WTC11 (cell line): ENCODE data around the gene EDARADD. TPM values are rescaled to one million over a fixed set of nuclear protein-coding genes. Genes with fewer than 3 reads are reported as not detected.
A peak's percentile ranks its signal among the peaks of the same experiment; 100 is the strongest.

Experiments
- ATAC-seq: fragments of 200-7000 bp; cut with Tn5 transposase; 2 replicates; pipeline ENCODE4 v1.10.0; 2021; ENCODE audit warnings: mild to moderate bottlenecking, moderate library complexity
- CTCF ChIA-PET: fragments of 300-600 bp; sonication (Branson Sonifier 250); formaldehyde crosslinking; loops from one replicate; lab custom pipeline; 2021; ENCODE audit warnings: antibody characterized with exemption; lab: Charles Lee
- POLR2A ChIA-PET: fragments of 350-600 bp; sonication (Branson Sonifier 250); formaldehyde crosslinking; loops from one replicate; lab custom pipeline; 2021; ENCODE audit warnings: antibody characterized with exemption; lab: Charles Lee
- DNase-seq: peaks from one replicate; pipeline ENCODE4 v3.0.0; 2021; ENCODE audit warnings: low spot score
- H3K27ac Mint-ChIP-seq: 2 replicates; pipeline ENCODE4 v1.8.0; 2021; ENCODE audit warnings: mixed read lengths
- H3K27me3 Mint-ChIP-seq: 2 replicates; pipeline ENCODE4 v1.8.0; 2021; ENCODE audit warnings: low read depth, mild to moderate bottlenecking, moderate library complexity, mixed read lengths
- H3K36me3 Mint-ChIP-seq: 2 replicates; pipeline ENCODE4 v1.8.0; 2021; ENCODE audit warnings: mixed read lengths
- H3K4me1 Mint-ChIP-seq: 2 replicates; pipeline ENCODE4 v1.8.0; 2022; ENCODE audit warnings: mixed read lengths
- H3K4me3 Mint-ChIP-seq: 2 replicates; pipeline ENCODE4 v1.8.0; 2021; ENCODE audit warnings: mild to moderate bottlenecking, moderate library complexity, mixed read lengths
- H3K9me3 Mint-ChIP-seq: 2 replicates; pipeline ENCODE4 v1.8.0; 2021; ENCODE audit warnings: mixed read lengths
- CTCF ChIP-seq: fragments of 200-600 bp; IDR thresholded peaks from 2 replicates; pipeline ENCODE4 v1.8.0; 2022; ENCODE audit warnings: antibody characterized with exemption
- ELF4 ChIP-seq: sonication (generic); formaldehyde crosslinking; IDR thresholded peaks from 2 replicates; pipeline ENCODE4 v1.8.1; 2022; ENCODE audit warnings: low read depth, mild to moderate bottlenecking, moderate library complexity, missing genetic modification reagents
- HMGA2 ChIP-seq: fragments of 250-450 bp; sonication (Bioruptor Pico); IDR thresholded peaks from 2 replicates; pipeline ENCODE4 v1.4.0; 2021; ENCODE audit warnings: mild to moderate bottlenecking, moderate library complexity
- JUN ChIP-seq: sonication (generic); formaldehyde crosslinking; IDR thresholded peaks from 2 replicates; pipeline ENCODE4 v1.8.0; 2023; ENCODE audit warnings: mild to moderate bottlenecking, missing genetic modification reagents
- MYBL2 ChIP-seq: sonication (generic); formaldehyde crosslinking; IDR thresholded peaks from 2 replicates; pipeline ENCODE4 v1.8.1; 2023; ENCODE audit warnings: mild to moderate bottlenecking, moderate library complexity, missing genetic modification reagents
- PRDM15 ChIP-seq: sonication (generic); formaldehyde crosslinking; IDR thresholded peaks from 2 replicates; pipeline ENCODE4 v1.8.0; 2022; ENCODE audit warnings: missing genetic modification reagents
- SMAD3 ChIP-seq: sonication (generic); formaldehyde crosslinking; IDR thresholded peaks from 2 replicates; pipeline ENCODE4 v1.8.0; 2022; ENCODE audit warnings: missing genetic modification reagents, mild to moderate bottlenecking, borderline replicate concordance
- TCF7 ChIP-seq: sonication (generic); formaldehyde crosslinking; IDR thresholded peaks from 2 replicates; pipeline ENCODE4 v1.8.0; 2022; ENCODE audit warnings: mild to moderate bottlenecking, low read depth, missing genetic modification reagents, moderate library complexity
- ZNF121 ChIP-seq: sonication (generic); formaldehyde crosslinking; IDR thresholded peaks from 2 replicates; pipeline ENCODE4 v1.8.0; 2023; ENCODE audit warnings: missing genetic modification reagents
- ZNF219 ChIP-seq: sonication (generic); formaldehyde crosslinking; IDR thresholded peaks from 2 replicates; pipeline ENCODE4 v1.8.0; 2023; ENCODE audit warnings: missing genetic modification reagents, mild to moderate bottlenecking, borderline replicate concordance
- ZNF232 ChIP-seq: sonication (generic); formaldehyde crosslinking; IDR thresholded peaks from 2 replicates; pipeline ENCODE4 v1.8.0; 2022; ENCODE audit warnings: mild to moderate bottlenecking, missing genetic modification reagents
- ZNF416 ChIP-seq: fragments of 250-450 bp; sonication (Bioruptor Pico); IDR thresholded peaks from 2 replicates; pipeline ENCODE4 v1.9.0; 2021; ENCODE audit warnings: mild to moderate bottlenecking, inconsistent platforms
- ZNF423 ChIP-seq: fragments of 250-450 bp; sonication (Bioruptor Pico); IDR thresholded peaks from 2 replicates; pipeline ENCODE4 v2.1.2; 2022; ENCODE audit warnings: mild to moderate bottlenecking, moderate library complexity
- total RNA-seq: library from RNA; stranded (reverse); gene quantifications from 3 replicates; pipeline ENCODE4 v1.2.3, GENCODE V29; 2021

EDARADD gene
- total RNA-seq, 1 experiment from 2014 or later, result 5.0 TPM

- Mint-ChIP-seq H3K4me3 (no peak overlapping the region), H3K36me3 (no peaks in the 10 kb centered on the region), H3K27ac (no peak overlapping the region), H3K4me1 (0 out of 2 replicates have a peak, but pooled peaks cover 7% of the 10 kb centered on the region), H3K27me3 (no peaks in the 10 kb centered on the region), H3K9me3 (no peaks in the 10 kb centered on the region)
- TF ChIP-seq CTCF, result peak; percentile 66
- TF ChIP-seq ELF4 (CRISPR knock-in tag), result no peak
- no peak for TF ChIP-seq ZNF416 (CRISPR knock-in tag)
- no peak for TF ChIP-seq PRDM15 (CRISPR knock-in tag)
- ChIA-PET CTCF (interaction anchor here (0.5 to 2.2 kb wide), 23 partner anchors 10 to 373 kb away, joined by 3 to 12 read pairs (median 4); no protein-coding TSS in a partner anchor), POLR2A (interaction anchor here (0.7 kb wide), 1 partner anchor 1692 kb away, joined by 3 read pairs; no protein-coding TSS in a partner anchor)
- ATAC-seq, result peak; percentile 97
- peak; percentile 66 for DNase-seq
Observed at GRCh38 chr1:236451796-236452373, 57.8 kb downstream of the EDARADD start.

GRCh38 chr1:236455243-236455642 is 61.2 kb downstream of the EDARADD start:
- Mint-ChIP-seq H3K9me3 (no peaks in the 10 kb centered on the region), H3K4me1 (0 out of 2 replicates have a peak, but pooled peaks cover 7% of the 10 kb centered on the region), H3K36me3 (no peaks in the 10 kb centered on the region), H3K27me3 (no peaks in the 10 kb centered on the region), H3K27ac (no peak overlapping the region), H3K4me3 (no peak overlapping the region)
- ChIA-PET POLR2A (no interaction called here), CTCF (interaction anchor here (1.0 kb wide), 2 partner anchors 10 to 352 kb away, joined by 3 read pairs; no protein-coding TSS in a partner anchor)
- no peak for DNase-seq
- TF ChIP-seq ZNF423 (CRISPR knock-in tag) (no peak), ZNF219 (no peak)
- no peak for ATAC-seq

- CTCF ChIA-PET, result no interaction called here
- Mint-ChIP-seq H3K27ac (no peak overlapping the region), H3K36me3 (no peaks in the 10 kb centered on the region), H3K9me3 (no peaks in the 10 kb centered on the region), H3K4me1 (0 out of 2 replicates have a peak, but pooled peaks cover 7% of the 10 kb centered on the region), H3K27me3 (no peaks in the 10 kb centered on the region), H3K4me3 (no peak overlapping the region)
- ATAC-seq, result no peak
- POLR2A ChIA-PET, result no interaction called here
- no peak for DNase-seq
- TF ChIP-seq HMGA2 (CRISPR knock-in tag) (no peak), SMAD3 (CRISPR knock-in tag) (no peak), ZNF219 (no peak), TCF7 (CRISPR knock-in tag) (no peak), MYBL2 (no peak), ZNF121 (CRISPR knock-in tag) (no peak), ZNF232 (no peak)
Observed at GRCh38 chr1:236457775-236458174, 63.7 kb downstream of the EDARADD start.

- no peaks in the 10 kb centered on the region for H3K27me3 Mint-ChIP-seq
- DNase-seq, result no peak
Observed at GRCh38 chr1:236458996-236459395, 64.9 kb downstream of the EDARADD start.

More at GRCh38 chr1:236458996-236459395, 64.9 kb downstream of the EDARADD start:
- ChIA-PET CTCF (no interaction called here), POLR2A (interaction anchor here (0.6 kb wide), 1 partner anchor 8 kb away, joined by 3 read pairs; no protein-coding TSS in a partner anchor)
- TF ChIP-seq JUN (CRISPR knock-in tag), result no peak
- Mint-ChIP-seq H3K4me1 (0 out of 2 replicates have a peak, but pooled peaks cover 7% of the 10 kb centered on the region), H3K9me3 (no peaks in the 10 kb centered on the region), H3K36me3 (no peaks in the 10 kb centered on the region), H3K27ac (no peak overlapping the region), H3K4me3 (no peak overlapping the region)
- ATAC-seq, result no peak
